A673 (cell line): ENCODE results near the gene CCR4.

ENCODE experiments used
- EZH2 ChIP-seq: fragments of 200-600 bp; sonication (generic); IDR thresholded peaks from 2 replicates; pipeline ENCODE4 v1.6.1; 2017; ENCODE audit warnings: borderline replicate concordance, low read depth, mild to moderate bottlenecking, mixed read lengths, antibody characterized with exemption, low read length; ENCODE audit not compliant: poor library complexity, severe bottlenecking
- TF ChIP-seq, protein P1 (sequence below): fragments of 300-800, 200-600 bp; sonication (generic); conservative IDR thresholded peaks from 2 replicates; pipeline ENCODE4 v1.5.1; 2017; ENCODE audit warnings: low read depth, mild to moderate bottlenecking, antibody characterized with exemption, low read length, moderate library complexity, mixed read lengths

DNA sequence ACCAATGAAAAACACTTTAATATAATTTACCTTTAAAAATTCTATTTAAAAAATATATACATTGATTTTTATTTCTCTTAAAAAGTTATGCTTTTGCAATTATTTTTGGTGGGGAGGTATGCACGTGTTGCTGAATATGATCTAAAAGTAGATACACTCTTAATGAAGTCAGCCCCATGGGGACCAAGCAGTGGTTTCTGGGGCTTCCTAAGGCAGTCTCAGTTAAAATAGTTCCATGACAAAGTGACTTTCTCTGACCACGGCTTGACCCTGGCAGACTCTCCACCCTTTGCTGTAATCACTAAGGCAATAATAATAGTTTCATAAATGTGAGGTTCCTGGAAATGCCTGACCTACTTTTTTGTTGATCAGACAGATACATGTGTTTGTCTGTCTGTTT, 50.4 kb downstream of the CCR4 start:
- TF ChIP-seq, protein P1, sequence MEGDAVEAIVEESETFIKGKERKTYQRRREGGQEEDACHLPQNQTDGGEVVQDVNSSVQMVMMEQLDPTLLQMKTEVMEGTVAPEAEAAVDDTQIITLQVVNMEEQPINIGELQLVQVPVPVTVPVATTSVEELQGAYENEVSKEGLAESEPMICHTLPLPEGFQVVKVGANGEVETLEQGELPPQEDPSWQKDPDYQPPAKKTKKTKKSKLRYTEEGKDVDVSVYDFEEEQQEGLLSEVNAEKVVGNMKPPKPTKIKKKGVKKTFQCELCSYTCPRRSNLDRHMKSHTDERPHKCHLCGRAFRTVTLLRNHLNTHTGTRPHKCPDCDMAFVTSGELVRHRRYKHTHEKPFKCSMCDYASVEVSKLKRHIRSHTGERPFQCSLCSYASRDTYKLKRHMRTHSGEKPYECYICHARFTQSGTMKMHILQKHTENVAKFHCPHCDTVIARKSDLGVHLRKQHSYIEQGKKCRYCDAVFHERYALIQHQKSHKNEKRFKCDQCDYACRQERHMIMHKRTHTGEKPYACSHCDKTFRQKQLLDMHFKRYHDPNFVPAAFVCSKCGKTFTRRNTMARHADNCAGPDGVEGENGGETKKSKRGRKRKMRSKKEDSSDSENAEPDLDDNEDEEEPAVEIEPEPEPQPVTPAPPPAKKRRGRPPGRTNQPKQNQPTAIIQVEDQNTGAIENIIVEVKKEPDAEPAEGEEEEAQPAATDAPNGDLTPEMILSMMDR: no peak
- no peak for TF ChIP-seq EZH2
